ENCODE data around the gene DDC.

The DDC gene

DNA sequence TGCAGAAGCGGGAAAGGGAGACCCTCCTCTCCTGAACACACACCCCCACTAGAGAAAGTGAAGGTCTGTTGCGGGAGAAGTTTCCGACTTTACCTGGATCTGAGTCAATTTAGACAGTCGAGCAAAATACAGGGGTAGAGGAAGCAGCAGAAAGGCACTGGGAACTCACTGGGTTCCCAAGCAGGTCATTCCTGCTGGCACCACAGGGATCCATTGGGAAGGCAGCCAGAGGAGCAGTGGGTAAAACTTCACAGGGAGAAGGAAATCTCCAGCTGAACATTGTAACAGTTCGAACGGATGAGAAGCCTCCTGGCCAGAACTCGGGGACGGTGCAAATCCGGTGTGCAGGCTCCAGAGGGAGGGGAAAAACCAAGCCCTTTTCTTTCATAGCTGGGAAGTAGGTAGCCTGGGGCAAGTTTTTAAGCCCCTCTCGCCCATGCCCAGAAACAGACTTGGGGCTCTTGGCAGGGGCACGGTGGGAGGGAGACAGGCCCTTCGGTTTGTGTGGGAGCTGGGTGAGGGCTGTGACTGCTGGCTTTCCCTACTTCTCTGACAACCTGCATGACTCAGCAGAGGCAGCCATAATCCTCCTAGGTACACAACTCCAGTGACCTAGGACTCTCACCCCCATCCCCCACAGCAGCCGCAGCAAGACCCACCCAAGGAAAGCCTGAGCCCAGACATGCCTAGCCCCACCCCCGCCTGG is 51.9 kb downstream of the DDC start:
- DNase-seq: no peak

DNA sequence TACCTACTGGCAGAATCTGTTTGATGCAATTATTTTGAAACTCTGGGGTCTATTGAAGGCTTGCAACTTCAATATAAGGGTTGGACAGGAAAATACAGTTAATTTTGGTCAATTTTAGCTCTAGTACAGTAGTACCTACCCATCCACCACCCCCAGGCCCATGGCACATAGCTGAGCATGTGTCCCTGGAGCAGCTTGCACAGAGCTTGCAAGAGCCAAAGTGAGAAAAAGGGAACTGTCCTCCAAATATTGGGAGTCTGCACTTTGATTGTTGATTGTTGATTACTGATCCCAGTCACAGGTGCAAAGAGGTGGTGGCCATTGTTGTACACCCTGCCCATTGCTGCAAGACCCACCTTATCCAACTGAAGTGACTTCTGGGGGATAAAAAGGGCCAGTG is 52.8 kb downstream of the DDC start:
- no peak for DNase-seq

DNA sequence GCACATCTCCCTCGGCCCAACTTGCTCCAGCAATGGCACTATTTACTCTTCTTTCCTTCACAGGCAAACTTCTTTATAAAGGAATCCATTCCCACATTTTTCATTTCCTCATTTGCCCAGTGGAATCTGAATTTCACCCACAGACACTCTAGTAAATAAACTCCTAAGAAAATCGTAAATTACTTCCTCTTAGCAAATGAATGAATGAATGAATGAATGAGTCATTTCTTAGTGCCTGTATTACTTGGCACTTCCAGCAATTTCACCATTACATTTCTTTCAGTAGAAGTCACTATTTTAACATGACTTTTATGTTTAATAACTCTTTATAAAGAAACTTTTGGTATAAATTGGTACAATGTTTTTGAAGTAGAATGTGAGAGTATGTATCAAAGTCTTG is 55.7 kb downstream of the DDC start:
- DNase-seq: no peak

DNA sequence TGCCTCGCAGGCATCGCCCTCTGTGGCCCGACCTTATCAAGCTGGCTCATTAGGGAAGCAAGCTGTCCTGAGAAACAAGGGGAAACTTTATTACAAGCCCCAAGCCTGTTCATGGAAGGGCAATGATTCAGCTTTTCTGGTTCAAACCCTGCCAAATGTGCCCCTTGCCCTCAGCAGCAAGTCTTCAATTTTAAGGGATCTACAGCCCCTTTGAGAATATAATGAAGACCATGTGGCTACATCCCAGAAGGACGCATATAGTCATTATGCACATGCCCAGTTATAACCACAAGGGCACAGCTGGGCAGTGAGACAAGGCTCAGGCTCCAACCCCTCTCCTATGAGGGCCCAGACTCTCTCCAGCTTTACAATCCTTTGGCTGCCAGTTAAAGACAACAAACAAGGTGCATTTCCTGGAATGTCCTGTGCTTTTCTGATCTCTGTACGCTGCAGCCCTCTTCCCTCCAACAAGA is 56.7 kb downstream of the DDC start:
- no peak for DNase-seq

DNA sequence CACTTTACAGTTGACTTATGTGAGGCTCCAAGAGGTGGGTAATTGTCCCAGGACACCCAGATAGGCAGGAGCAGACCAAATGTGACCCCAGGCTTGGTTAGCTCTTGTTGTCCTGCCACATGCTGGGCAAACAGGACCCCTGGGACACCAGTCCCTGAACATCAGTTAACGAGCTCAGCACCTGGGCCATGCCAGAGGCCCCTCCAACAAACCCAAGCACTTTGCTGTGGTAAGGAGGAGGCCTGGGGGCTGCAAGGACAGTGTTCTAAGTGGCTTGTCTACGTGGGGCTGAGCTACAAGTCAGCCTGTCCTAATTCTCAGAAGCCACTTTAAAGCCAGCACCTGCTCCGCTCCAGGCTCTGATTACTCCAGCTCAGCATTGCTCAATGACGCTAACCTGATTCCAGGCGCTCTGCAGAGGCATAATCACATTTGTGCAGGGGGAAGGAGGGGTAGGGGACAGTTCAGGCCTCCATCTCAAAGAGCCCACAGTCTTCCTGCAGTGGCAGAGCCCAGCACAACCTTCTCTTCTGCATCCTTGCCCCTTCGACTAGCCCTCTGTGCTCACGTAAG is 57.2 kb downstream of the DDC start:
- DNase-seq: no peak

DNA sequence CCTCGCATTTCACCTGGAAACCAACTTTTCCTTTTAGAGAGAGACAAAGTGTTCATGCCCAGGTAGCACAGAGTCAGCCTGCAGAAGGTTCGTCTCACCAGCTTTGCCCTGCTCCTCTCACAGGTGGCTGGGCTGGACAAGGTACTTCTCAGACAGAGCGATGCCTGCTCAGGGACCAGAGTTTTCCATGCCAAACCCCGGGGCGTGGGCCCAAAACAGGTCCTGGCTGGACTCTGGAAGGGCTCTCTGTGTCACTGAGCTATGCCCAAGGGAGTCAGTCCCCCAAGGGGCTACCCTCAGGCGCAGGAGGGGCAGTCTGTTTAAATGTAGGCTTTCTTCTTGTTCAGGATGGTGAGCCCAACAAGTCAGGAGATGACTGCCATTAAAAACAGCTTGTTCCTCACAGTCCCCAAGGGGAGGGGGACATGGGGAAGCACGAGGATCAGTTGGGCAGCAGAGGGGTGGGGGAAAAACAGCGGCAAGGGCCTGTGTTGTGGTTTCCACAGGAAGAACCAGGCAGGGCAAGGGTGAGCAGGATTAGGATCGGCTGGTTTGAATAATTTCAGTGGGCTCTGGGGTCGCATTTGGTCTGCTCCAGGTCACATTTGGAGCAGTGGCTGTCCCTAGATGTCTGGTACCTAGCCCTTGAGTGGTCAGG is 59.5 kb downstream of the DDC start:
- no peak for DNase-seq

DNA sequence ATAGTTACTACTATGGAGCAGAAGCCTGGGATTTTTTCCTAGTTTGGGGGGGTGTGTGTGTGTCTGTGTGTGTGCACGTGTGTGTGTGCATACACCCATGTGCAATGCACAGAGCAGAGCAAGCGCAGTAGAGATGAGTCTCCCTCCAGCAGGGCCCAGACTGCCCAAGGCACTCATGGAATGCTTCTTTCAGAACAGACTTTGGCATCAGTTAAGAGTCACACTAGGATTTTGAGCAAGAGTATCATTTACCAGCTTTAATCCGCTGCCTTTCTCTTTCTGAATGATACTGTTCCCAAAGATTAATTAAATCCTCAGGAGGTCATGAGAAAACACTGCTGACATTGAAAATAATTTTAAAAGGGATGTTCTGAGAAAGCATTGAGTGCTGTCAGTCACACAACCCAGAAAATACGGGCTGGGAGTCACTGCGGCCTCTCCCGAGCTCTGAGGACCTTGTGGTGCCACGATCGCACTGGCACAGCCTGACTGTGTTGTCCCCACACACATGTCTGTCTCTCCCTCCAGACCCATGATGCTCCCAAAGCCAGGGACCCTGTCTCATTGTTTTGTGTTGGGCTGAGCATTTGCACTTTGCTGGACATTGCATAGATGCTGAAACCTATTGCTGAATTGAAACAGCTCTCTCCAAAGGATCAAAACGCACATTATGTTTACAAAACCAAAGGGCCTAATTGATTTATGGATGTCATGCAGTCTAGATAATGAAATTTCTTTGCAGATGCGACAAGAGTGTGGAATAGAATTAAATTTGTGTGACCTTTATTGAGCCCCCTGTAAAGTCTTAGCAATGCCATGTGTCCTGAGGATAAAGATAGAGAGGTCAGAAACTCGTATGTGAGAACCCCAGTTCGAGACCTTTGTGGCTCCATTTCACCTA is 60.3 kb downstream of the DDC start:
- DNase-seq: no peak

DNA sequence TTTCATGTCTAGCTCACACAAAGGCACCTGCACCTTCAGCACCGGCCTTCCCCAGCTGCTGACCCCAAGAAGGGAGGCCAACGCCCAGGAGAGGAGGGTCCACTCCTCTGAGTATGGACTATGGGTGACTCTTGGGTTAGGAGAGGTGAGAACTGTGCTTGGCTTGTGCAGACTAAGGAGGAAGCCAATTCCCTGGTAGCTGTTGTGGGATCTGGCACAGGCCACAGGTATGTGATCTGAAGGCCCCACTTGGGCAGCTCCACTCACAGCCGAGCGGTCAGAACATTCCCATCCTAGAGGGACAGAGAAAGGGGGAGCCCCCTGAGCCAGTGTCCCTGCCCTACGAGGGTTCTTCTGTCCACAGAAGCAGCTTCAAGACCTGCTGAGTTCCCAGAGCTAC is 62.3 kb downstream of the DDC start:
- DNase-seq: no peak

DNA sequence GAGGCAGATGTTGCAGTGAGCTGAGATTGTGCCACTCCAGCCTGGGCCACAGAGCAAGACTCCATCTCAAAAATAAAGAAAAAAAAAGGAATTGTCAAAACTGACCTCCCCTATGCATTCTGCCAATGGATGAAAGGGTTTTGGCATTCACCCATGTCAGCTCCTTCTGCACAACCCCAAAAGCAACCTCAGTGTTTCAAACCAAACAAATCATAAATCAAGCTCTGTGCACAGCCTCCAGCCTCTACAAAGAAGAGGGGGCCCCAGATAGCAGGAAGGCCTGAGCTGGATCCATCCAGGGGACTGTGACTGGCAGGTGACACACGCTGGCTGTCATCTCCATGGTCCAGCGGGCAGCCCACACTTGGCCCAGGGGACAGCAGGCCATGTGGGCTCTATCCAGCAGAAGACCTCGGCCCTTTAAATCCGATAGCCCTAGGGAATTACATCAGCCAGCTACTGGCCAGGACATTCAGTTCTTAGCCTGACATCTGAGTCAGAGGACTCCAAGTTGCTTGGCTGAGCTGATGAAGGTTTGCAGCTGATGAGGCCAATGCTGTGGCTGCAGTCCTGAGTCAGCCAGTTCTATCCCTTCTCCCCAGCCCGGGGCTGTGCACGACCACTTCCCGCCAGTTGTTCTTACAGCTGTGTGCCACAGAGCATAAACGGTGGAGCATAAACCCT is 63.1 kb downstream of the DDC start:
- peak; percentile 52 for DNase-seq

DNA sequence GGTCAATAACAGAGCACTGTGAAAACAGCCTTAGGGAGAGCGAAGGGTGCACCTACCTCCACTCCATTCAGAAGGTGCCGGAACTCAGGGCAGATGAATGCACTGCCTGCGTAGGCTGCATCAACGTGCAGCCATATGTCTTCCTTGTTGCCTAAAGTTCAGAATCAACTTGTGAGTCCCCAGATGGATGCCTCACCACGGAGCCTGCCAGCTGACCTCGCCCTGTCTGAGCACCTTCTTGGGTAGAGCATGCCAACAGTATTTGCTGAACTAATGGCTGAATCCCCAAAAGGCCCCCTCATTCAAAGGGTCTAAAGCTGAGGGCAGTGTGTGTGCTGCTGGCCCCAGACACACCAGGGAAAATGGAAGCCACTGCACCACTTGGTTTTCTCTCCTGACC is 66.1 kb downstream of the DDC start:
- no peak for DNase-seq

DNA sequence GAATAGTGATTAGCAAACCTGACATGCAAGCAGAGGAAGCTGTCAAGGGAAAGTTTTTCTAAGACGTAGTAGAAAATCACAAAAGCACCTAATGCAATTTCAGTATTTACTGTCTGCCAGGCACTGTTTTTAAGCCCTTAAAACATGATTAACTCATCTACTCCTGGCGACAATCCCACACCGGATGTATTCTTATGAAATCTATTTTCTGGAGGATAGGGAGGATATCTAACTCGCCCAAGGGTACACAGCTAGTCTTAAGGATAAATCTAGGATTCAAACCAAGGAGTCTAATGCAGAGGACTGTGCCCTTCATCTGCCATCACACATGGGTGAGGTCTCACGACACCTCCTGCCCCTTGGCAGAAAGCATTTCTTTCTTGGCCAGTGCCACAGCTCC is 67.2 kb downstream of the DDC start:
- no peak for DNase-seq

DNA sequence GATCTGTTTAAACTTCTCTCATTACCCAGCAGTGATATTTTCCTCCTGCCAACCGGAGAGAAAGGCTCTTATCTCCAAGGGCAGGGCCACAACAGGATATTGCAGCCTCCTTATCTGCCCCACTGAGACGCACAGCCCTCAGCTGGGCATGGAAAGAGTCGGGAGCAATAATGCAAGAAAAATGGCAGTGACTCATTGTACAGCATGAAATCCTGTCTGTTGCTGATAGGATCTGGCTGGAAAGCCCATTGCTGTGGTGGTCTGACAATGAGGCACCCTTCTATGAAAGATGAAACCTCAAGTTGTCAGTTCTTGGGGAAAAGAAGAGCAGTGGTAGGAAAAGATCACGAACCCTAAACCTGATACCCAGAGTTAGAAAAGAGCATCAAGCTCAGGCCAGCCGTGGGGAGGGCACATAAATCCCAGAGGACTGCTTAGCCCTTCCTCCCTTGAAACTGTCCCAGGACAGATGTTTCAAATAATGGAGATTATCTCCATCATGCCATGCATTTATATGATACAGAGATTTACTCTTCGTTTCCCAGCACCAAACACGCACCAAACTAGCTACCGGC is 68.0 kb downstream of the DDC start:
- no peak for DNase-seq

DNA sequence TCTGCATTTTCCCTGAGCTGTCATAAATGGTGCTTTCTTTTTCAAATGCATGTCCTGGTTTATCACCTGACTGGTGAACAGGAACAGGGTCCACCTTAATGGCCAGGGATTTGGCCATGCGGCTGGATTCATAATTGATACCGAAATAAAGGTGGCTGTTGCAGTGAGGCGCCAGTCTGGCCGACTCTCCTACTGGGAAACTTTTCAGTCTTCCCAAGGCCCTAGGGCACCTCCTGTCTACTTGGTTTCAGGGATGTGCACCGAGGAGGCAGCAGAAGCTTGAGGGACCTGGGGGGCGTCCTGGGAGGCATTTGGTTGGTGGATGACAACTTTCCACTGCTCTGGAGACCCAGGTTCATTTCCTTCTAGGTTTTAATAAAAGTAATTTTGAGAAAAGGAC is 68.6 kb downstream of the DDC start:
- no peak for DNase-seq

DNA sequence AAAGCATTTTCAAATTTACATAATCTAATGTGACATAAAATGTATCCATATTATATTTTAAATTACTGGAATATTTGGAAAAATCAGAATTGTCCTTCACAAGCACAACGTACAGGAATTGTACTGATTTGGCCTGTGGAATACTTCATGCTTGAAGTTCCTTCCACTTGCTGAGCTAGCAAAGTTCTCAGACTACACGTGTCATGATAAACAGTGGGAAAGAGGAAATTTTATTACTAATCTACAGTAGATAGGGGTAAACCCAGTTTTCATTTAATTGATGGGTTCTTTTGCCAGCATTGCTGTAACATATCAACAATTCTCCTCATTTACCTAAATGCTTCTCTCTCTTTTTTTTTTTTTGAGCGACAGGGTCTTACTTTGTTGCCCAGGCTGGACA is 69.5 kb downstream of the DDC start:
- no peak for DNase-seq

DNA sequence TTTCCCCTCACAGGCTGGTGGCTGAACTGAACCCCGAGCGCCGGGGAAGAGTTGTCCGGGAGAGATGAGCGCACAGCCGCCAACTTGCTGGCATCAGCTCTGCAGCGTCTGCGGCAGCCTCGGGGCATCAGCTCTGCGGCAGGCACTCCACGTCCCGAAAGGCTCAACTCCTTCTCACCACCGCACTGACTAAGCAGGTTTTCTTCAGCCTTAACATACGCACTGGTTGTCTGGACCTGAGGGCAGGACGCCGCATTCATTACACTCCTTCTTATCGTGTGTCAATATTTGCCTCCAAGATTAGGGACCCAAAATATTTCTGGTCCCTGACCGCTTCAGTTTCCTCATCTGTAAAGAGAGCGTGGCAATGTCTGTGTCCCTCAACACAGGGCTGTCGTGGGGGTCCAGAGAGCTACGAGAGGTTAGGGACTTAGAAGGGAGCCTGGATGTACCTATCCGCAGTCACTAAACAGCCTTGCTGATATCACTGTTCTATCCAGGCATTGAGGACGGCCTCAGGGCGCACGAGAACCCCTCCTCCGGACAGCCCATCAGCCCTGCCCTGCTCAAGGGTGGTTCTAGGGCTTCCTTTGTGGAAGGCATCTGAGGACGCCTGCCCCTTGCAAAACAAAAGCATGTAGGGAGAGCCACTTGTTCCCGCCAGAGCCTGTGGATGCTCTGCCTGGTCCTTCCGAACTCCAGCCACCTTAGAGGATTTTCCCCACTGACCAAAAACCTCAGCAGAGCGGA is 72.3 kb downstream of the DDC start:
- DNase-seq: no peak

DNA sequence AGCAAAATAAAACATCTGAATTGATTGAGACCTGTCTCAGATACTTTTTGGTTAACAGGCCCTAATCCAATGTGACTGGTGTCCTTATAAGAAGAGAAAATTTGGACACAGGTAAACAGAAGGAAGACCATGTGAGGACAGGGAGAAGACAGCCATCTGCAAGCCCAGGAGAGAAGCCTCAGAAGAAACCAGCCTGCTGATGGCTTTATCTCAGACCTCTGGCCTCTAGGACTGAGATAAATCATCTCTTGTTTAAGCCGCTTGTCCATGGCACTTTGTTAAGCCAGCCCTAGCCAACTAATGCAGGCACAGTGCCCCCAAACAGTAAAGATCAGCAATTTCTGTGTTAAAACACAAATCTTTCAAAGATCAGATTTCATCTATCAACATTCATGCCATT is 73.3 kb downstream of the DDC start:
- DNase-seq: no peak

DNA sequence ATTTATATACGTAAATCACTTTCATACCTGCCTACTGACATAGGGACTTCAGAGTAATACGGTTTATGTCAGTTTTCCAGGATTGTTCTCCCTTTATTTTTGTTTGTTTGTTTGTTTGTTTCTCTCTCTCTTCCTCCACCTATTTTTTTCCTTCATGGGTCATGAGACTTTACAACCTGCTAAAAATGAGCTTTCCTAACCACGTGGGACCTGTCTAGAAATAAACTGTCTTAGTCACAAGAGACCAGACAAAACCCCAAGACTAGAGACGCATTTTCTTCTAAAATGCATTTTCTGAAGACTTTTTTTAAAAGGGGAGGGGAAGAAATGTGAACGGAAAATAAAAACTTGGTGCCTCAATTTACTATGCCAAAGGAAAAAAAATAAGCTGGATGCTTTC is 74.0 kb downstream of the DDC start:
- DNase-seq: no peak

DNA sequence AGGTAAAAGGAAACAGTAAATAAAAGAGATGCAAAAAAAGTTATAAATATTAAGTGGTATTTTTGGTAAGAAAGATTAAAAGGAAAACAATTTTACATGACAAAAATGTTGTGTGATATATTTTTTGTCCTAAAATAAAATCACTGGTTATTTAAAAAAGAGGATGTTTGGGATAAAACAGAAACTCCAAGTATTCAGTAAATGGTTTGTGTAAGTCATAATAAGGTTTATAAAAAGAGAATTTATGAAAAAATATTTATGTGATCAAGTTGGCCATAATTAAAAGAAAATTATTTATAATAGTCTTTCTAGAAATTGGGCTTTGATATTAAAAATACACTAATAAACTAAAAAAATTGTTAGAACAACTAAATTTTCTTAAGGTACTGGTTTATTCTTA is 76.8 kb downstream of the DDC start:
- no peak for DNase-seq

DNA sequence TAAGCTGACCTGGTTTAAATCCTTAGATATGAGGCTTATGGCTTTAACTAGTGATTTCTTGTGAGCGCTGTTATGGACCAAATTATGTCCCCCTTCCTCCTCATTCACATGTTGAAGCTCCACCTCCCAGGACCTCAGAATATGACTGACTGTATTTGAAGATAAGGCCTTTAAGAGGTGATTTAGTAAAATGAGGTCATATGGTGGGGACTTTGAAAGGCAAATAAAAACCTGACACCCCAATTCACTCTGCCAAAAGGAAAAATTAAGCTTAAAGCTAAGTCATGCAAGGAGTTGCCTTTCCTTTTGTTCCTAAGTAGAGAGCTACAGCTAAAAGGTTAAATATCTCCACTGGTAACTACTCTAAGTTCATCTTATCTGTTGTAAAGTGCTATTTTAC is 78.7 kb downstream of the DDC start:
- no peak for DNase-seq

DNA sequence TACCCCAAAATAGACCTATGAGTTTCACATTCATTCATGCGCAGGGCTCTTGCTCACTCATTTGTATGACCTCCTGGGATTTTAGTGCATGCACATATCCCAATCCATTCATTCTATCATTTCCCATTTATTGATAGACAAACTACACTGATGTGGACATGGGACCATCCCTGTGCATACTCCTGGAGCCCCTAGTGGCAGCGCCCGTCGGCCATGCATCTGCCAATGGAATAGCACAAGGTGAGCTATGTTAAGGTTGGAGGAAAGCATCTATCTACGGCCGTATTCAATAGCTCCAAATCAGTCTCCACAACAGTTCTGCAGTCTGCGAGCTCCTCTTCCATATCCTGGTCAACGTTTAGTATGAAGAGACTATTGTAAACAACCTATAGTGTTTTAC is 83.3 kb downstream of the DDC start:
- no peak for DNase-seq

DNA sequence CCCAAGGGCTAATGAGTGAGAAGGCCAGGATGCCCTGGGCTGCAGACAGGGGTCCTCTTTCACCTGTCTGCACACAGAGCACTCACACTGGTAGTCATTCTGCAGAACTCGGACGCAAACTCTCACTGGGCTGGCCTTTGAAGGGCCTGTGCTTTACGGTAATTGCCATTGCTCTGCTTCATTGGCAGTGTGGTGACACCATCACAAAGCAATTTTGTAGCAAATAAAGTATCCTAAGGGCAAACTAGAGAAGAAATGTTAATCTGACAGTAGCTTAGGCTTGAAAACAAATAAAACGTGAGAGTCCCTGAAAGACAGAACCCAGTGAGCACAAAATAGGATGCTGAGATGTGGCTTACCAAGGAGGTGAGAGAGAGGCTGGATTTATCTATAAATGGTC is 84.4 kb downstream of the DDC start:
- no peak for DNase-seq
